H1 (cell line): ENCODE results near the gene ASCC3. TPM values are rescaled to one million over a fixed set of nuclear protein-coding genes. Genes with fewer than 3 reads are reported as not detected.

Experiments used
- CTCF ChIA-PET: fragments of 300-600 bp; sonication (Branson Sonifier 250); formaldehyde crosslinking; loops from one replicate; lab custom pipeline; 2021; ENCODE audit not compliant: partially characterized antibody; lab: Charles Lee
- POLR2A ChIA-PET: fragments of 300-600 bp; sonication (Branson Sonifier 250); formaldehyde crosslinking; loops from one replicate; lab custom pipeline; 2021; ENCODE audit warnings: inconsistent platforms; ENCODE audit not compliant: partially characterized antibody; lab: Charles Lee
- DNase-seq, 2 experiments: peaks; one replicate each; pipeline versions ENCODE4 v3.0.0 to v3.0.0-alpha.2; 2010 to 2022; ENCODE audit warnings: low spot score in 2 of 2, low read depth in 1 of 2, mixed read lengths in 1 of 2
- FAIRE-seq: peaks from 2 replicates; lab custom pipeline; 2011; peaks lifted over from hg19 to GRCh38; lab: Jason Lieb, UNC
- H2AFZ ChIP-seq: 2 replicates; pipeline ENCODE4 v1.8.1; 2012; ENCODE audit warnings: low read length, inconsistent platforms
- H2AK5ac ChIP-seq: 2 replicates; pipeline ENCODE4 v1.6.1; 2013; ENCODE audit warnings: low read depth, low read length
- H2BK120ac ChIP-seq: replicated peaks from 2 replicates; pipeline ENCODE3; 2013; ENCODE audit warnings: low read depth, low read length, inconsistent platforms
- H2BK12ac ChIP-seq: 2 replicates; pipeline ENCODE4 v1.6.1; 2013; ENCODE audit warnings: low read depth, low read length
- H2BK15ac ChIP-seq: 2 replicates; pipeline ENCODE4 v1.6.1; 2013; ENCODE audit warnings: low read length
- H2BK20ac ChIP-seq: 2 replicates; pipeline ENCODE4 v1.6.1; 2013; ENCODE audit warnings: low read length
- H2BK5ac ChIP-seq: 2 replicates; pipeline ENCODE4 v1.6.1; 2013; ENCODE audit warnings: low read depth, low read length
- H3K14ac ChIP-seq: 2 replicates; pipeline ENCODE4 v1.6.1; 2013; ENCODE audit warnings: inconsistent platforms; ENCODE audit not compliant: insufficient read length
- H3K18ac ChIP-seq: 2 replicates; pipeline ENCODE4 v1.6.1; 2013; ENCODE audit warnings: low read length; ENCODE audit errors: extremely low read depth
- H3K23ac ChIP-seq: 2 replicates; pipeline ENCODE4 v1.6.1; 2013; ENCODE audit warnings: inconsistent platforms; ENCODE audit not compliant: insufficient read length
- H3K23me2 ChIP-seq: 2 replicates; pipeline ENCODE4 v1.6.1; 2013; ENCODE audit warnings: low read depth, low read length
- H3K27ac ChIP-seq: 2 replicates; pipeline ENCODE4 v1.6.1; 2011; ENCODE audit warnings: low read depth, low read length, inconsistent platforms
- H3K27me3 ChIP-seq, 4 experiments: replicated peaks in 1 of 4; 1 replicate in 1 of 4; 2 replicates in 3 of 4; pipeline versions ENCODE4 v1.6.1 to v1.8.1; 2011 to 2013; ENCODE audit warnings: low read length in 3 of 4, mild to moderate bottlenecking in 3 of 4, inconsistent platforms in 2 of 4, mixed read lengths in 2 of 4, moderate library complexity in 1 of 4; ENCODE audit not compliant: control insufficient read depth in 3 of 4, insufficient read depth in 3 of 4; ENCODE audit errors: extremely low read depth in 1 of 4
- H3K36me3 ChIP-seq, 4 experiments: 2 replicates each; pipeline versions ENCODE4 v1.6.1 to v1.8.1; 2011 to 2013; ENCODE audit warnings: mild to moderate bottlenecking in 4 of 4, low read length in 3 of 4, moderate library complexity in 2 of 4, control low read depth in 1 of 4, inconsistent platforms in 1 of 4; ENCODE audit not compliant: insufficient read depth in 4 of 4, control insufficient read depth in 2 of 4
- H3K4ac ChIP-seq: replicated peaks from 2 replicates; pipeline ENCODE3; 2013; ENCODE audit warnings: low read length, low read depth, mixed read lengths, inconsistent platforms; ENCODE audit not compliant: insufficient read length
- H3K4me1 ChIP-seq, 4 experiments: replicated peaks in 1 of 4; 1 replicate in 1 of 4; 2 replicates in 3 of 4; pipeline versions ENCODE4 v1.6.1 to v1.8.1; 2011 to 2013; ENCODE audit warnings: low read length in 3 of 4, inconsistent platforms in 2 of 4, mixed read lengths in 1 of 4; ENCODE audit not compliant: insufficient read depth in 4 of 4, control insufficient read depth in 3 of 4
- H3K4me2 ChIP-seq, 2 experiments: 2 replicates each; pipeline versions ENCODE4 v1.6.1 to v1.8.1; 2011 to 2013; ENCODE audit warnings: low read depth in 2 of 2, low read length in 2 of 2, control low read depth in 1 of 2, inconsistent platforms in 1 of 2, mild to moderate bottlenecking in 1 of 2; ENCODE audit not compliant: insufficient read depth in 1 of 2
- H3K4me3 ChIP-seq, 4 experiments: fragments of 200-600, 300-600 bp in 1 of 4; sonication (generic), shearing (Covaris generic), sonication (Bioruptor Twin) in 1 of 4; 2 replicates each; pipeline versions ENCODE4 v1.5.1 to v1.8.1; 2011 to 2016; ENCODE audit warnings: low read length in 4 of 4, low read depth in 3 of 4, control low read depth in 2 of 4, inconsistent platforms in 2 of 4, mild to moderate bottlenecking in 2 of 4, mixed read lengths in 1 of 4, moderate library complexity in 1 of 4; ENCODE audit not compliant: insufficient read depth in 2 of 4; ENCODE audit errors: extremely low read depth in 1 of 4
- H3K56ac ChIP-seq: replicated peaks from 2 replicates; pipeline ENCODE3; 2013; ENCODE audit warnings: low read depth, mild to moderate bottlenecking, mixed read lengths, low read length, inconsistent platforms; ENCODE audit not compliant: insufficient read length
- H3K79me1 ChIP-seq: 2 replicates; pipeline ENCODE4 v1.6.1; 2013; ENCODE audit warnings: low read depth, low read length, control low read depth
- H3K79me2 ChIP-seq, 2 experiments: 2 replicates each; pipeline versions ENCODE4 v1.6.1 to v1.8.1; 2012 to 2013; ENCODE audit warnings: low read length in 2 of 2, mild to moderate bottlenecking in 2 of 2, inconsistent platforms in 1 of 2; ENCODE audit not compliant: insufficient read depth in 2 of 2, control insufficient read depth in 1 of 2
- H3K9ac ChIP-seq, 4 experiments: replicated peaks in 1 of 4; 1 replicate in 1 of 4; 2 replicates in 3 of 4; pipeline versions ENCODE4 v1.6.1 to v1.8.1; 2011 to 2013; ENCODE audit warnings: low read depth in 3 of 4, low read length in 3 of 4, control low read depth in 2 of 4, mild to moderate bottlenecking in 2 of 4, moderate library complexity in 2 of 4, inconsistent platforms in 1 of 4; ENCODE audit errors: extremely low read depth in 1 of 4
- H3K9me3 ChIP-seq, 2 experiments: 2 replicates each; pipeline versions ENCODE4 v1.6.1 to v1.8.1; 2012 to 2013; ENCODE audit warnings: mild to moderate bottlenecking in 2 of 2, moderate library complexity in 2 of 2, control low read depth in 1 of 2, inconsistent platforms in 1 of 2, low read depth in 1 of 2, low read length in 1 of 2, mixed read lengths in 1 of 2; ENCODE audit not compliant: insufficient read depth in 2 of 2
- H4K20me1 ChIP-seq, 2 experiments: replicated peaks in 1 of 2; 2 replicates each; pipeline versions ENCODE3 to v1.8.1; 2011 to 2013; ENCODE audit warnings: inconsistent platforms in 2 of 2, low read length in 2 of 2, mild to moderate bottlenecking in 1 of 2; ENCODE audit not compliant: insufficient read depth in 2 of 2, control insufficient read depth in 1 of 2
- H4K5ac ChIP-seq: 2 replicates; pipeline ENCODE4 v1.6.1; 2013; ENCODE audit warnings: low read length, low read depth, mixed read lengths, inconsistent platforms; ENCODE audit not compliant: insufficient read length
- H4K8ac ChIP-seq: 2 replicates; pipeline ENCODE4 v1.8.0; 2013; ENCODE audit warnings: mild to moderate bottlenecking, moderate library complexity, low read length, inconsistent platforms; ENCODE audit not compliant: insufficient read depth; ENCODE audit errors: extremely low read depth
- H4K91ac ChIP-seq: replicated peaks from 2 replicates; pipeline ENCODE3; 2013; ENCODE audit warnings: low read length, mixed read lengths, inconsistent platforms; ENCODE audit not compliant: insufficient read length
- CTBP2 ChIP-seq: IDR thresholded peaks from 2 replicates; pipeline ENCODE4 v1.7.0; 2011; ENCODE audit warnings: borderline replicate concordance, mild to moderate bottlenecking, moderate library complexity, mixed read lengths, low read length; ENCODE audit not compliant: insufficient read depth, insufficient read length
- TAF1 ChIP-seq: IDR thresholded peaks from 2 replicates; pipeline ENCODE4 v1.6.1; 2011; ENCODE audit warnings: mild to moderate bottlenecking, low read depth, low read length
- WGBS, 2 experiments: shearing (Covaris generic) in 1 of 2; methylation state at CpG; one replicate each; pipeline versions ENCODE4 v1.1.6 to v1.1.7; 2013 to 2015; ENCODE audit warnings: low lambda C conversion rate in 2 of 2, mixed read lengths in 2 of 2, inconsistent platforms in 1 of 2, low coverage in 1 of 2, missing lambda C conversion rate in 1 of 2; ENCODE audit not compliant: insufficient replicate concordance in 2 of 2, insufficient coverage in 1 of 2, insufficient read length in 1 of 2; ENCODE audit errors: extremely low coverage in 1 of 2, missing lambda C conversion rate in 1 of 2; 5-methylcytosine and 5-hydroxymethylcytosine counted together
- polyA plus RNA-seq, 7 experiments: library from polyadenylated mRNA; depleted of rRNA in 3 of 7; stranded (reverse) in 5 of 7; unstranded in 2 of 7; fragments of >200 nt in 5 of 7; fragments of 200-250 nt in 2 of 7; gene quantifications; 1 replicate in 5 of 7; 2 replicates in 1 of 7; 4 replicates in 1 of 7; pipeline versions ENCODE4 v1.2.1 to v1.2.3, GENCODE V29; 2011 to 2013; ENCODE audit warnings: missing spikeins in 2 of 7, mixed read lengths in 2 of 7
- total RNA-seq: library from RNA; stranded (reverse); fragmentation: NEBNext Ultra II Directional; extraction: Animal tissue kit (Norgen Biotek cat#: 25700); gene quantifications from 2 replicates; pipeline ENCODE4 v1.2.1, GENCODE V29; 2021

ASCC3 gene
- total and polyA plus RNA-seq, 2 of the 8 experiments (the other 6 are each of a cell fraction or from before 2014, with no cell fraction given): 37.5 to 77.8 TPM

GRCh38 chr6:100700009-100700408, 181.1 kb downstream of the ASCC3 start:
- Histone ChIP-seq H3K23ac (no peak overlapping the region), H4K8ac (no peak overlapping the region), H3K79me1 (no peaks in the 10 kb centered on the region), H3K56ac (no peak overlapping the region), H4K20me1 (no peaks in the 10 kb centered on the region), H2BK20ac (no peak overlapping the region), H3K79me2 (no peaks in the 10 kb centered on the region), H3K9ac (no peak overlapping the region), H2BK15ac (no peak overlapping the region), H3K14ac (no peak overlapping the region), H3K36me3 (peaks cover 0 to 27% (median 1%) of the 10 kb centered on the region in 4 experiments; a peak in 3 of 8 replicates), H3K27ac (no peak overlapping the region), H4K5ac (no peak overlapping the region), H3K18ac (no peak overlapping the region), H3K27me3 (no peaks in the 10 kb centered on the region), H2BK5ac (no peak overlapping the region), H3K4ac (no peak overlapping the region), H3K4me3 (no peak overlapping the region; a peak in 1 of 8 replicates), H3K4me2 (no peak overlapping the region), H2BK12ac (no peak overlapping the region), H2BK120ac (no peak overlapping the region), H3K23me2 (no peaks in the 10 kb centered on the region), H2AFZ (no peak overlapping the region), H3K9me3 (peaks cover 12 to 27% of the 10 kb centered on the region in 2 experiments), H3K4me1 (no peaks in the 10 kb centered on the region), H2AK5ac (no peak overlapping the region), H4K91ac (no peak overlapping the region)
- WGBS, 2 experiments: 91% methylated on average over 3 of the region's 3 CpGs; no CpG with 5 or more reads in 1 of the 2 experiments
- ChIA-PET CTCF (no interaction called here), POLR2A (interaction anchor here (0.6 kb wide), 1 partner anchor 209 kb away, joined by 4 read pairs; no protein-coding TSS in a partner anchor)
- FAIRE-seq (no peak), DNase-seq (no peak)
- TF ChIP-seq TAF1: no peak
- TF ChIP-seq CTBP2: no peak
